Measurements from ENCODE around the gene KRR1.
A peak's percentile ranks its signal among the peaks of the same experiment; 100 is the strongest.
"Not testable (repeated sequence)": the region's sequence is repeated elsewhere in the genome, so short reads cannot be mapped to it uniquely, and the experiment has no call there.

KRR1 gene

GRCh38 chr12:75487308-75487707, 24.1 kb downstream of the KRR1 start:
- Histone ChIP-seq H3F3A (ENCODE audit: insufficient read depth) (peaks cover 24% of the 10 kb centered on the region), H3K9me2 (replicated peaks; ENCODE audit: insufficient read depth, low read length) (no peaks in the 10 kb centered on the region), H3K27ac (ENCODE audit: low read depth, low read length) (no peak overlapping the region), H3K4me3 (ENCODE audit: insufficient read depth, low read length, poor library complexity, severe bottlenecking) (no peak overlapping the region), H4K20me1 (ENCODE audit: low read depth, low read length) (no peaks in the 10 kb centered on the region), H3K9ac (ENCODE audit: low read length) (no peak overlapping the region), H3K36me3 (ENCODE audit: low read length) (no peaks in the 10 kb centered on the region), H3K4me2 (ENCODE audit: low read depth, low read length, poor library complexity, severe bottlenecking) (no peak overlapping the region), H3K9me3 (ENCODE audit: insufficient read depth, low read length) (no peaks in the 10 kb centered on the region), H3K27me3 (ENCODE audit: low read length) (no peaks in the 10 kb centered on the region), H3K79me2 (ENCODE audit: insufficient read depth, low read length) (no peaks in the 10 kb centered on the region; the same call in 1 of the 2 replicates), H2AFZ (ENCODE audit: low read depth, low read length, severe bottlenecking) (no peak overlapping the region)
- TF ChIP-seq CTCF (IDR thresholded peaks at IDR 0.05; ENCODE audit: insufficient read depth, low read length, poor library complexity, severe bottlenecking) (no peak), EZH2phosphoT487 (conservative IDR thresholded peaks at IDR 0.05; ENCODE audit: low read length) (no peak)

- not testable (repeated sequence) for H3K9ac ChIP-seq (ENCODE audit: low read length); H3K9me3 ChIP-seq (ENCODE audit: insufficient read depth, low read length); H3K36me3 ChIP-seq (ENCODE audit: low read length); H3K79me2 ChIP-seq (ENCODE audit: insufficient read depth, low read length); H3K9me2 ChIP-seq (replicated peaks; ENCODE audit: insufficient read depth, low read length); H3K27me3 ChIP-seq (ENCODE audit: low read length); H3K4me3 ChIP-seq (ENCODE audit: insufficient read depth, low read length, poor library complexity, severe bottlenecking); H4K20me1 ChIP-seq (ENCODE audit: low read depth, low read length); H2AFZ ChIP-seq (ENCODE audit: low read depth, low read length, severe bottlenecking)
- H3K27ac ChIP-seq (ENCODE audit: low read depth, low read length) = peak overlapping the region; percentile 64
- H3K4me2 ChIP-seq (ENCODE audit: low read depth, low read length, poor library complexity, severe bottlenecking) = peak overlapping the region; percentile 71
- peaks cover 28% of the 10 kb centered on the region for H3F3A ChIP-seq (ENCODE audit: insufficient read depth)
Measured at GRCh38 chr12:75484450-75484849, 27.0 kb downstream of the KRR1 start.

GRCh38 chr12:75483431-75483830, 28.0 kb downstream of the KRR1 start:
- Histone ChIP-seq H3K9me2 (replicated peaks; ENCODE audit: insufficient read depth, low read length) (no peaks in the 10 kb centered on the region), H3K9ac (ENCODE audit: low read length) (no peak overlapping the region), H3F3A (ENCODE audit: insufficient read depth) (peaks cover 28% of the 10 kb centered on the region), H3K9me3 (ENCODE audit: insufficient read depth, low read length) (no peaks in the 10 kb centered on the region), H4K20me1 (ENCODE audit: low read depth, low read length) (no peaks in the 10 kb centered on the region), H3K27me3 (ENCODE audit: low read length) (no peaks in the 10 kb centered on the region), H2AFZ (ENCODE audit: low read depth, low read length, severe bottlenecking) (peak overlapping the region; percentile 42), H3K4me3 (ENCODE audit: insufficient read depth, low read length, poor library complexity, severe bottlenecking) (no peak overlapping the region), H3K36me3 (ENCODE audit: low read length) (no peaks in the 10 kb centered on the region), H3K27ac (ENCODE audit: low read depth, low read length) (peak overlapping the region; percentile 64; the same call in 1 of the 2 replicates), H3K79me2 (ENCODE audit: insufficient read depth, low read length) (no peaks in the 10 kb centered on the region; the same call in 1 of the 2 replicates), H3K4me2 (ENCODE audit: low read depth, low read length, poor library complexity, severe bottlenecking) (peak overlapping the region; percentile 71)
- TF ChIP-seq CTCF (IDR thresholded peaks at IDR 0.05; ENCODE audit: insufficient read depth, low read length, poor library complexity, severe bottlenecking) (no peak), EZH2phosphoT487 (conservative IDR thresholded peaks at IDR 0.05; ENCODE audit: low read length) (no peak)

- no peak for TF ChIP-seq CTCF (IDR thresholded peaks at IDR 0.05; ENCODE audit: insufficient read depth, low read length, poor library complexity, severe bottlenecking)
- no peak for TF ChIP-seq EZH2phosphoT487 (conservative IDR thresholded peaks at IDR 0.05; ENCODE audit: low read length)
- Histone ChIP-seq H4K20me1 (ENCODE audit: low read depth, low read length) (no peaks in the 10 kb centered on the region), H3K9me3 (ENCODE audit: insufficient read depth, low read length) (no peaks in the 10 kb centered on the region), H3F3A (ENCODE audit: insufficient read depth) (peaks cover 28% of the 10 kb centered on the region), H2AFZ (ENCODE audit: low read depth, low read length, severe bottlenecking) (peak overlapping the region; percentile 42), H3K9me2 (replicated peaks; ENCODE audit: insufficient read depth, low read length) (no peaks in the 10 kb centered on the region), H3K4me2 (ENCODE audit: low read depth, low read length, poor library complexity, severe bottlenecking) (peak overlapping the region; percentile 71), H3K27me3 (ENCODE audit: low read length) (no peaks in the 10 kb centered on the region), H3K27ac (ENCODE audit: low read depth, low read length) (peak overlapping the region; percentile 64), H3K9ac (ENCODE audit: low read length) (peak overlapping the region; percentile 52), H3K4me3 (ENCODE audit: insufficient read depth, low read length, poor library complexity, severe bottlenecking) (peak overlapping the region; percentile 56), H3K79me2 (ENCODE audit: insufficient read depth, low read length) (no peaks in the 10 kb centered on the region; the same call in 1 of the 2 replicates), H3K36me3 (ENCODE audit: low read length) (no peaks in the 10 kb centered on the region)
Measured at GRCh38 chr12:75482646-75483045, 28.8 kb downstream of the KRR1 start.

Data from SU-DHL-6 (cell line).